Head of caudate nucleus (tissue), 42 donors: ENCODE measurements around the gene STAMBPL1.

Experiments used
- DNase-seq, 42 donors: peaks; one replicate each; pipeline versions ENCODE4 v3.0.0 to v3.0.0-alpha.2; 2020 to 2021; ENCODE audit warnings: mixed read lengths in 7 of 42
- intact Hi-C: fragments of 100-400 bp; cut with DNase I; formaldehyde crosslinking; loops from one replicate; pipeline ENCODE4 v1.15.0; 2022

Gene STAMBPL1

DNA sequence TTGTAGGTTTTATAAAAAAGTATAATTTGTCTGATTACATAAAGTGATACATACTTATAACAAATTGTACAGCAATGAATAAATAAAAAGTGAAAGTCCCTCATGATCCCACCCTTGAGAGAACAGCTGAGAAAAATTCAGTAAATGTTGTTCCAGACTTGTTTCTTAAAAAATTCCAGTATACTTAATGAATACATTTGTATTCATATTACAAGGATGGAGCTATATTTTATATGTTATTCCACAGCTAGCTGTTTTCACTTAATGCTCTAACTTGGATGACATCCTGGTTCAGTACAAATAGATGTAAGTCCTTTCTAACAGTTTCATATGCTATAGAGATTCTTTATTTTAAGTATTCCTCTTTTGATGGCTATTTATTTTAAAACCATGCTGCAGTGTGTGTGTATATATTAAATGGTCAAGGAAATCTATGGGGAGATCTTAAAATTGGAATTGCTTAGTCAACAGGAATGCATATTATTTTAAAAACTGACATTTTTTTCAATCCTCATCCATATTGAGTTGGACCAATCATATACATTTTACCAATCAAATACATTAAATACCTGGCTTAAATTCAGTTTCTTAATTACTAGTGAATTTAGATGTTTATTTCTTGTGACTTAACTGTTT, 8.9 kb downstream of the STAMBPL1 start:
- intact Hi-C loops, result no loop called here
- no peak for DNase-seq

DNA sequence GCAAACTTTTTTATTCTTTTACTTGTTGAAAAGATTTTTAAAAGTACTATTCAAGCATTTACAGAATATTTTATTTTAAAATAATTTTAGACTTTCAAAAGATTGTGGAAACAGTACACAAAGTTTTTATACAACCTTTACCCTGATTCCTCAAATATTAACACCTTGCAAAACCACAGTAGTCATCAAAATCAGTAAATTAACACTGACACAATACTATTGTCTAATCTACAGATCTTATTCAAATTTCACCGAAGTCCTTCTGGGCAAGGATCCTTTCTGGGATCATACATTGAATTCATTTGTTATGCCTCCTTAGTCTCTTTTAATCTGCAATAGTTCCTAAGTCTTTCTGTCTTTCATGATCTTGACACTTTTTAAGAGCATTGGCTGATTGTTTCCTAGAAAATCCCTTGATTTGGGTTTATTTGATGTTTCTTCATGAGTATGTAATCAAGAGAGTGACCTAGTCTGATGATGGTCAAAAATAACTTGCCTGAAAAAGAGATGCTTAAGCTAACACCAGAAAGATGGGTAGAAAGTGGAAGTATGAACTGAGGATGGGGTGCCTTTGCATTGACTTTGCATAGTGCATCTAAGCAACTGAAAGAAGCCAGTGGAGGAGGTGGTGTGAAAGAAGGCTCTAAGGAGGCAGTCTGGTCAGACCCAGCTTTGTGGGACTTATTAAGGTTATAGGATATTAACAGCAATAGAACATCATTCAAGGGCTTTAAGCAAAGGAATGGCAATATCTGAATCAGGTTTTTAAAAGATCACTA, 9.7 kb downstream of the STAMBPL1 start:
- no peak for DNase-seq
- intact Hi-C loops, result no loop called here

DNA sequence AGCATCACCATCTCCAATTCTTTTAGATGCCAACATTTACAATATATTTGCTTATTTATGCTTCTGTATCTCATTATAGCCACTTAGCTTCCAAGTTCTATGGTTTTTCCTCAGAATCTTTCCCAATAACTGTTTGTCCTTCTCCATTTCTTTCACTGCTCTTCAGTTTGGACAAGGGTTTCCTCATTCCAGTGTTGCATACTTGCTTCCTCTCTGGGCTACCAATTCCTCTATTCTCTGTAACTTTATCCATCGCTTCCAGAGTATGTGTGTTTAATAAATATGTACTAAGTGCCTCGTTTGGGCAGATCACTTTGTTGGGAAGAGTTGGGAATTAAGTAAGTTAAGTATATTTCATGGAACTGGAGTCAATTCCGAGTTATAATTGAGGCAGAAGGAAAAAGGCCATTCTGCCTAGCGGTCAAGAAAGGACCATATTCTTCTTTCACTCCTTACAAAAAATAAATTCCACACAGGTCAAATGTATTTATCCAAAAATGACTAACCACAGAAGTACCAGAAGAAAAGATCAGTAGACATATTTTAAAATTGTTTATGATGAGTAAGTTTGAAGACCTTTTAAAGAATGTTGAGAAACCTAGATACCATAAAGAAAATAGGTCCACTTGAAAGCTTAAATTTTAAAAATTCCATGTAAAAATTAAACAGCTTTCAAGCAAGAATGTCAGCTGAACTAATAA, 10.8 kb downstream of the STAMBPL1 start:
- intact Hi-C loops, result no loop called here
- DNase-seq, result no peak

GRCh38 chr10:88892222-88892967, 12.3 kb downstream of the STAMBPL1 start:
- no peak for DNase-seq
- intact Hi-C loops, result no loop called here

DNA sequence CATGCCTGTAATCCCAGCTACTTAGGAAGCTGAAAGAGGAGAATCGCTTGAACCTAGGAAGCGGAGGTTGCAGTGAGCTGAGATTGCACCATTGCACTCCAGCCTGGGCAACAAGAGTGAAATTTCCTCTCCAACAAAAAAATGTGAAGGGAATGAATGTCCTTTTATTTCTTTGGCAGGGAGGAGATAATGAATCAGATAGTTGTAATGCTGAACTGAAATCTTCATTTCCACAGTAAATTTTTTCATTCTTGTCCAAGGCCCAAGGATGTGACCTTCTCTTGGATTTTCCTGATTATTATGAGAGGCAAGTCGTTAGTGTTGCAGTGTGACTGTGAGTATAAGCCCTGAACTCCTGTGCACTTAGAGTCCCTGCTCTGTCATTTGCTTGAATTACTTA, 13.6 kb downstream of the STAMBPL1 start:
- intact Hi-C loops, result no loop called here
- DNase-seq, result no peak

GRCh38 chr10:88895250-88895649, 15.2 kb downstream of the STAMBPL1 start:
- DNase-seq, result no peak
- intact Hi-C loops, result no loop called here

DNA sequence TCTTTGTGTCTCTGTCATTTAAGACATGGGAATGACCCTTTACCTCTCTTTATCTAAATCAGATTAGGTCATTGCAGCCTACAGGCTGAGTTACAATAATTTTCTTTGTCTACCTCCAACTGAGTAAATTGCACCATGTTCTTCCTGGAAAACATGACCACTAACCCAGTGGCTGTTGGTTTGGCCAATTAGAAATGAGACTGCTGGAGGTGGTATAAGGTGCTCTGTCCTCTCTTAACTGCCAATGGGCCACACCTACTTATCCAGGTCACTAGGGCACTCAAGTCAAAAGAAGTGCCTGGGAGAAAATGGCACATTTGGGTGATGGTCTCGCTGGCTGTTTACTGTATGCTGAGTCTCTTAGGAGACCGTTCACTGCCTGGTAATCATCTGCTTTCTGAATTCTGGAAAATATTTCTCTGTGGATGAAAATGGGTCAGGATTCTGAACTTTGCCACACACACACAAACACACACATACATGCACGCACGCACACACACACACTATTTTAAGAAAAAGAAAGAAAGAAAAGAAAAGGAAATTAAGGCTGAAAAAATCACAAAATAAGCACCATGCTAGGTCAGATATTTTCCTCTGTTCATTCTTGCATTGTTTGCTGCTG, 16.4 kb downstream of the STAMBPL1 start:
- no peak for DNase-seq
- intact Hi-C loops, result no loop called here

DNA sequence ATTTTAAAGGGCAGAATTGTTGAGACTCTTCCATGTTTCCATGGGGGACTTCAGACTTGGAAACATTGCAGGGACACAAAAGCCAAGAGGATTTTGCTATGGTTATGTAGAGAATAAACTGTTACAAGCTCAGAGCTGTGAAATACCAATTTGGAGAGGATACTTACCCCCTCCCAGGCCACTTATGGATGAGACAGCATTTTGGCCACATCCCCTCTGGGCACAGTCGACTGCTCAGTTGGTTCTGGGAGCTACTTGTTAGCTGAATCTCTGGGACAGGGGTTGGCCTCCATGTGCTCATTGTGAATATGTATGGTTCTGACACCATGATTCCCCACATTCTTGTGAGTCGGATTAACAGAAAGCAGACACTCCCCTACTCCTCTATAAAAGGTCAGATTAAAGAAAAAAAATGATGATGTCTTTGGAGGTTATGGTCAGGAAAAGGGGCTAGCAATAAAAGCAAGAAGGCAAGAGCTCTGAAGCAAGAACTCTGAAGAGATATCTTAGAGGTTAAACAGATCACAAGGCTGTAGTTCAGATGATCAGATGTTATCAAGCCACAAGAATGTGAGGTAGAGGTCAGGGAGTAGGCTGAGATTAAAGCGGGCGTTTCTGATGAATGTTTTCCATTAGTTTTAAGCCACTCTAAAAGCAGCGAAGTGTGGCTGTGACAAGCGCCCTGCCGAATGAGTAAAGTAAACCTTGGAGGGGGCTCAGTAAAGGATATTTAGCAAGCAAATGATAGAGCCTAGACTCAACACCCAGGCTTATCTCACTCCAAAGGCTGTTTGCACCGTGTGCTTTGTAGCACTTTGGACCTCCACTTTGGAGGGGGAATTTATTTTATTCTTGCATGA, 17.2 kb downstream of the STAMBPL1 start:
- intact Hi-C loops, result no loop called here
- DNase-seq, result no peak

DNA sequence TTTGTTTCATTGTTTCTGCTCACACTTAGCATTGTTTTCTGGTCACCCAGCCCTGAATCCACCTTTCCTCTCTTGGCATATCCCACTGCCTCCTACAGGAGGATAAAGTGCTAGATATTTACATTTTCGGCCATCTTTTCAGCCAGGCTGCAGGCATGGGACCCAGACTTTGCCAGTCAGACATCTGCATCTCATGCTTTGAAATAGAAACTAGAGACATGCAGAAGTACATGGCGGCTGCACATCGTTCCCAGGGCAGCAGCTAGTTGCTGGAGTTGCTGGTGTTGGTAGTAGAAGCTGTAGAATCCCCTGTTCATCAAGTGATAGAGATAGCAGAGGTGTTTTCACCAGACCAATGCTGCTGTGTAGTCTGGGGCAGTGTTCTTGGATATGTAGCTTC, 18.7 kb downstream of the STAMBPL1 start:
- intact Hi-C loops, result no loop called here

DNA sequence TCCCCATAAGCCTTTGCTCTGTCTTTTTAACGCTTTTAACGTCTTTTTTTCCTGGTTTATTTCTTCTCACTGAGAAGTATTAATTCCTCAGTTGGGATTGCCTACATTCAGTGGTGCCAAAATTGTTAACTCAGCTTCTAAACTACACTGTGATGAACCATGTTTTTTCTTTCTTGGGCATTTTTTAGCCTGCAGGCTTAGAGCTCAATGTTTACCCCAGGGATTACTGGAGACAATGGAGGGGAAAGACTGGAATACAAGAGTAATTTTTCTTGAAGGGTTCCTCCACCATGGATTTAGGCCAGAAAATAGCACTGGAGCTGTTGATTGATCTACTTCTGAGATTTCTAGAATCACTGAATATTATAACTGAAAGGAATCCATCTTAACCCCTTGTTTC, 19.8 kb downstream of the STAMBPL1 start:
- intact Hi-C loops, result no loop called here
- DNase-seq, result no peak

More for the DNA sequence above, 18.7 kb downstream of the STAMBPL1 start:
- no peak for DNase-seq

GRCh38 chr10:88901206-88901983, 21.4 kb downstream of the STAMBPL1 start:
- intact Hi-C loops, result no loop called here
- DNase-seq, result no peak

DNA sequence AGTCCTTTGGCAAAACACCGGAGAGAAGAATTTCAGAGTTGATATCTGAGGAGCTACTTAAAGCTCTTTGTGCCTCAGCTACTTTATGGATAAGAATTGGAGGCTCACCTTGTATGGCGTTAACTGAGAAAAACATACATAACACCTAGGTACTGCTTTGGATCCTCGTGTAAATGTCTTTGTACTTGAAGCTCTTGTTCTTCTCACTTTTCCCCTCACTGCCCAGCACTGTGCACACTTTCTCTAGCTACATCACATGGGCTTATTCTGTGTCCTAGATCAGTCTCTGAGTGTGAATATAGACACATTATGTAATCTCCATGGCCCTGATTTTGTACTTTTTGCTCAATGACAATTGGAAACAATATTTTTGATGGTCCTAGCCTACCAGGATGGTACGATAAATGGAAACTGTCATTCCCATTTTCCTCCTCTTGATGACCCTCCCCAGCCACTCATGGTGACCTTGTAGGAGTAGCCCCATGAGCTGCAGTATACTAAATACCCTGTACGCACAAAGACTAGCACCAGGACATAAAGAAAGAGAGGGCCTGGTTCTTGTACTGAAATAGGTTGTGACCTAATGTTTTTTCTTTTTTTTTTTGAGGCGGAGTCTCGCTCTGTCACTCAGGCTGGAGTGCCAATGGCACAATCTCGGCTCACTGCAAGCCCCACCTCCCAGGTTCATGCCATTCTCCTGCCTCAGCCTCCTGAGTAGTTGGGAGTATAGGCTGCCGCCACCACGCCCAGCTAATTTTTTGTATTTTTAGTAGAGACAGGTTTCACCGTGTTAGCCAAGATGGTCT, 22.1 kb downstream of the STAMBPL1 start:
- no peak for DNase-seq
- intact Hi-C loops, result no loop called here

GRCh38 chr10:88903715-88904114, 23.7 kb downstream of the STAMBPL1 start:
- intact Hi-C loops, result no loop called here
- DNase-seq, result no peak

DNA sequence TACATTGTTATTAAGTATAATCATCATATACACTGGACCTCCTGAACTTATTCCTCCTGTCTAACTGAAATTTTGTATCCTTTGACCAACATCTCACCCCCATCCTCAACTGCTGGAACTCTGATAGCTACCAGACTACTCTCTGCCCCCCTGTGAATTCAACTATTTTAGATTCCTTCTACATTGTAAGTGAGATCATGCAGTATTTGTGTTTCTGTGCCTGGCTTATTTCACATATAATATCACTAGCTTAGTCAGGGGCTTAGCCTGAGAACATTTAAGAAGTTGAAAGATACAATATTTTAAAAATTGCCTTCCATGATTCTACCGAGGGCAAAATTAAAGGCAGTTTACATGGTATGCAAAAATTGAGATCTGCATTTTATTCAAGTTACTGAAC, 26.9 kb downstream of the STAMBPL1 start:
- no peak for DNase-seq
- intact Hi-C loops, result no loop called here

DNA sequence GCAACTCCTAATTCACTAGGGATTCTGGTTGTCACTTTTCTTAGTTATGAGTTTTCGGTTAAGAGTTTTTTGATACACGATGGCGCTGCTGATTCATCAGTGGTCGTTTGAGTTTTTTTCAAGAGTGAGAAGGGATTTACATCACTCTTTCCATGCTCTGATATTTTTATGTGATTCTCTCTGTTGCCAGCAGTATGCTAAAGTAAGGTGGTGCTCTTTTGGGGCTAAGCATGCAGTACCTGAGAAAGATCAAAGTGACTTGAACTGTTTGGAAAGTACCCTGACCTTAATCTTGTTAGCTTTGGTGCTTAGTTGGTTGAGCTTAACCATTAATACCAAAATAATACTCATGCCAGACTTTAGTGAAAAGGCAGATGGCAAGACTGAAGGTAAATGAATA, 28.1 kb downstream of the STAMBPL1 start:
- DNase-seq, result no peak
- intact Hi-C loops, result no loop called here

GRCh38 chr10:88911116-88911515, 31.1 kb downstream of the STAMBPL1 start:
- intact Hi-C loops, result no loop called here
- no peak for DNase-seq

DNA sequence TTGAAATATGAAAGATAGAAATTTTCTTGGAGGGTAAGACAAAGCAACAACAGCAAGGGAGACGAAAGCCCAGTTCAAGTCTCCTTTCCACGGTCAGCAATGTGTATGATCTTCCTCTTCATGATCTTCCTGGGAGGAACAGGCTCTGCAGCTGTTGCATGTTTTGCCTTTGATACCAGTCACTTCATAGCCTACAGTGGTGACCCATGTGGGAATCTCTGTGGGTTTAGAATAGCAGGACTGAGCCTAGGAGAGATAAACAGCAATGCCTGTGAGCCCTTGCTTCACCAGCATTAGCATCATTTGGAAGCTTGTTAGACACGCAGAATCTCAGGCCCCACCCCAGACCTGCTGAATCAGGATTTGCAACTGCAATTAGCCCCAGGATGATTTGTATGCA, 31.8 kb downstream of the STAMBPL1 start:
- DNase-seq, result no peak
- intact Hi-C loops, result no loop called here
